HepG2 (cell line): Measurements from ENCODE around the gene CHD2. TPM values are rescaled to one million over a fixed set of nuclear protein-coding genes. Genes with fewer than 3 reads are reported as not detected.

Experiments used
- ATAC-seq: fragments of 200-7000 bp; cut with Tn5 transposase; 3 replicates; pipeline ENCODE4 v1.9.1; 2020; ENCODE audit warnings: mild to moderate bottlenecking, moderate library complexity
- BruUV-seq: library from RNA; stranded (reverse); fragments of 400-500 nt; replicated peaks from 2 replicates; lab custom pipeline; 2021; lab: Mats Ljungman, UMichigan
- CTCF ChIA-PET: fragments of 300-600 bp; formaldehyde crosslinking; extraction: SDS; loops from one replicate; lab custom pipeline; 2021; ENCODE audit warnings: low total read pairs, inconsistent platforms, low intra/inter-chr PET ratio; lab: Yijun Ruan, JAX
- POLR2A ChIA-PET: fragments of 350-600 bp; sonication (Branson Sonifier 250); formaldehyde crosslinking; loops from one replicate; lab custom pipeline; 2020; ENCODE audit warnings: antibody characterized with exemption, inconsistent platforms; lab: Yijun Ruan, JAX
- DNase-seq: peaks from one replicate; pipeline ENCODE4 v3.0.0-alpha.2; 2015; ENCODE audit warnings: low spot score
- FAIRE-seq: peaks from 3 replicates; lab custom pipeline; 2011; peaks lifted over from hg19 to GRCh38; lab: Jason Lieb, UNC
- H2AFZ ChIP-seq: one replicate; pipeline ENCODE4 v1.6.1; 2011; ENCODE audit warnings: low read length, inconsistent platforms
- H3K27ac ChIP-seq: fragments of 300-600 bp; 3 replicates; pipeline ENCODE4 v1.8.0; 2011; ENCODE audit warnings: mixed run types, mild to moderate bottlenecking, mixed read lengths, low read length, inconsistent platforms; ENCODE audit not compliant: insufficient read depth; ENCODE audit errors: extremely low read length
- H3K27me3 ChIP-seq, 2 experiments: fragments of 200-600 bp in 1 of 2; 2 replicates in 1 of 2; 3 replicates in 1 of 2; pipeline versions ENCODE4 v1.6.0 to v1.8.0; 2011; ENCODE audit warnings: low read length in 2 of 2, mild to moderate bottlenecking in 2 of 2, moderate library complexity in 2 of 2, inconsistent platforms in 1 of 2; ENCODE audit not compliant: insufficient read depth in 2 of 2, control insufficient read depth in 1 of 2
- H3K36me3 ChIP-seq, 2 experiments: fragments of 200-600 bp in 1 of 2; replicated peaks in 1 of 2; 2 replicates in 1 of 2; 3 replicates in 1 of 2; pipeline versions ENCODE4 v1.5.1 to v1.8.0; 2011; ENCODE audit warnings: low read length in 2 of 2, inconsistent platforms in 1 of 2; ENCODE audit not compliant: insufficient read depth in 2 of 2, control insufficient read depth in 1 of 2
- H3K4me1 ChIP-seq: 2 replicates; pipeline ENCODE4 v1.5.1; 2012; ENCODE audit warnings: low read length, inconsistent platforms; ENCODE audit not compliant: insufficient read depth
- H3K4me2 ChIP-seq: 2 replicates; pipeline ENCODE4 v1.6.0; 2011; ENCODE audit warnings: low read depth, low read length, inconsistent platforms
- H3K4me3 ChIP-seq, 3 experiments: fragments of 200-600 bp in 1 of 3; sonication (generic), shearing (Covaris generic) in 1 of 3; replicated peaks in 1 of 3; 2 replicates each; pipeline ENCODE4 v1.5.1; 2011 to 2016; ENCODE audit warnings: low read length in 3 of 3, inconsistent platforms in 2 of 3, low read depth in 2 of 3, mild to moderate bottlenecking in 2 of 3, control low read depth in 1 of 3, mixed read lengths in 1 of 3; ENCODE audit not compliant: insufficient read depth in 1 of 3
- H3K79me2 ChIP-seq: one replicate; pipeline ENCODE4 v1.6.1; 2011; ENCODE audit warnings: low read length, inconsistent platforms; ENCODE audit not compliant: insufficient read depth
- H3K9ac ChIP-seq: 2 replicates; pipeline ENCODE4 v1.6.0; 2011; ENCODE audit warnings: mild to moderate bottlenecking, low read depth, low read length, inconsistent platforms; ENCODE audit not compliant: insufficient read depth
- H3K9me3 ChIP-seq: 2 replicates; pipeline ENCODE4 v1.5.1; 2012; ENCODE audit warnings: mild to moderate bottlenecking, low read length
- H4K20me1 ChIP-seq: 2 replicates; pipeline ENCODE4 v1.6.0; 2011; ENCODE audit warnings: inconsistent platforms, mild to moderate bottlenecking, low read length, moderate library complexity; ENCODE audit not compliant: insufficient read depth
- ARNTL ChIP-seq: sonication (generic); formaldehyde crosslinking; IDR thresholded peaks from 2 replicates; pipeline ENCODE4 v1.4.0; 2020; ENCODE audit warnings: mild to moderate bottlenecking, missing genetic modification reagents
- MAFF ChIP-seq: IDR thresholded peaks from 2 replicates; pipeline ENCODE4 v1.6.1; 2011; ENCODE audit warnings: low read depth, low read length, improper control_type of control experiment
- MNT ChIP-seq: fragments of 450-650 bp; IDR thresholded peaks from 2 replicates; pipeline ENCODE4 v1.6.1; 2016
- RBM22 ChIP-seq: fragments of 200-400 bp; formaldehyde crosslinking; optimal IDR thresholded peaks from 2 replicates; pipeline ENCODE3; 2017; ENCODE audit warnings: mild to moderate bottlenecking, low read length, moderate library complexity
- ZMYM2 ChIP-seq: sonication (generic); formaldehyde crosslinking; IDR thresholded peaks from 2 replicates; pipeline ENCODE4 v1.8.0; 2022; ENCODE audit warnings: mild to moderate bottlenecking, missing genetic modification reagents
- ZNF280B ChIP-seq: sonication (generic); formaldehyde crosslinking; IDR thresholded peaks from 2 replicates; pipeline ENCODE4 v1.5.0; 2020; ENCODE audit warnings: missing genetic modification reagents, mild to moderate bottlenecking, borderline replicate concordance
- ZNF354B ChIP-seq: sonication (generic); formaldehyde crosslinking; IDR thresholded peaks from 2 replicates; pipeline ENCODE4 v1.8.0; 2022; ENCODE audit warnings: mild to moderate bottlenecking, missing genetic modification reagents
- WGBS: methylation state at CpG from one replicate; pipeline ENCODE4 v1.1.6; 2017; ENCODE audit warnings: low lambda C conversion rate; 5-methylcytosine and 5-hydroxymethylcytosine counted together
- in situ Hi-C: cut with HindIII; loops from 2 replicates; pipeline ENCODE4 v1.10.0; 2017; ENCODE audit warnings: low pct_unique_long_range_greater_than_20kb; ENCODE audit not compliant: extremely low pct_ligation_motif_present
- intact Hi-C: fragments of 100-400 bp; cut with micrococcal nuclease; formaldehyde crosslinking; loops from one replicate; pipeline ENCODE4 v1.10.0; 2022; ENCODE audit not compliant: unreplicated experiment
- polyA plus RNA-seq, 8 experiments: library from polyadenylated mRNA; depleted of rRNA in 3 of 8; stranded (reverse) in 7 of 8; unstranded in 1 of 8; fragments of >200 nt; fragmentation: Illumina TruSeq in 4 of 8; extraction: Trizol in 4 of 8; gene quantifications; 2 replicates each; pipeline versions ENCODE4 v1.2.1 to v1.2.3, GENCODE V29; 2011 to 2016; ENCODE audit warnings: low read depth in 4 of 8, missing spikeins in 1 of 8, mixed read lengths in 1 of 8; ENCODE audit not compliant: insufficient read depth in 1 of 8
- total RNA-seq, 5 experiments: library from RNA; depleted of rRNA; stranded (reverse); fragments of >200 nt; fragmentation: Illumina TruSeq; extraction: Trizol; gene quantifications; 2 replicates each; pipeline ENCODE4 v1.2.3, GENCODE V29; 2016; ENCODE audit warnings: low read depth in 1 of 5

The CHD2 gene
- total and polyA plus RNA-seq, 2 of the 13 experiments (the other 11 are each of a cell fraction or from before 2014, with no cell fraction given) = 54.0 to 54.1 TPM

- ATAC-seq (peak; percentile 19; the same call in 1 of the 3 replicates), DNase-seq (no peak), FAIRE-seq (no peak)
- no peak overlapping the region for H3K9ac ChIP-seq
- H4K20me1 ChIP-seq = 0 out of 2 replicates have a peak, but pooled peaks cover 2% of the 10 kb centered on the region
- TF ChIP-seq ARNTL (no peak), MNT (peak; percentile 58), RBM22 (peak; percentile 96), MAFF (no peak)
- no peak overlapping the region for H3K4me3 ChIP-seq
- no peak overlapping the region for H3K4me2 ChIP-seq
- peaks cover 31 to 95% of the 10 kb centered on the region in 2 experiments for H3K36me3 ChIP-seq
- in situ Hi-C loops = loop anchor here (25.0 kb wide), 1 partner anchor 221 kb away; no protein-coding TSS in a partner anchor
- no peaks in the 10 kb centered on the region for H3K9me3 ChIP-seq
- no TSS peak for BruUV-seq
- WGBS = 100% methylated on average over 3 of the region's 3 CpGs
- ChIA-PET CTCF (no interaction called here), POLR2A (no interaction called here)
- no peaks in the 10 kb centered on the region for H3K27me3 ChIP-seq
- no peaks in the 10 kb centered on the region for H3K79me2 ChIP-seq
- intact Hi-C loops = no loop called here
- no peak overlapping the region for H3K27ac ChIP-seq
- no peak overlapping the region for H2AFZ ChIP-seq
- no peaks in the 10 kb centered on the region for H3K4me1 ChIP-seq
Measured at GRCh38 chr15:93007994-93008393, 107.9 kb downstream of the CHD2 start.

- ATAC-seq (peak; percentile 13), DNase-seq (no peak), FAIRE-seq (no peak)
- Histone ChIP-seq H3K4me2 (no peak overlapping the region), H3K4me3 (no peak overlapping the region), H3K27ac (no peak overlapping the region), H3K9me3 (no peaks in the 10 kb centered on the region), H3K27me3 (no peaks in the 10 kb centered on the region), H3K4me1 (no peaks in the 10 kb centered on the region), H3K9ac (no peak overlapping the region), H3K79me2 (no peaks in the 10 kb centered on the region), H4K20me1 (no peaks in the 10 kb centered on the region), H2AFZ (no peak overlapping the region), H3K36me3 (peaks cover 36 to 91% of the 10 kb centered on the region in 2 experiments)
- intact Hi-C loops = no loop called here
- no TSS peak for BruUV-seq
- ChIA-PET CTCF (no interaction called here), POLR2A (no interaction called here)
- TF ChIP-seq RBM22 = peak; percentile 81
- no peak for TF ChIP-seq ZNF354B
- no peak for TF ChIP-seq ZNF280B (CRISPR knock-in tag)
- TF ChIP-seq ZMYM2 (CRISPR knock-in tag) = no peak
- WGBS = 100% methylated on average over 1 of the region's 1 CpG
- in situ Hi-C loops = loop anchor here (25.0 kb wide), 1 partner anchor 225 kb away; no protein-coding TSS in a partner anchor
Measured at GRCh38 chr15:93012786-93013185, 112.7 kb downstream of the CHD2 start.
